MV-4-11 (cell line): ENCODE results near the gene KCNIP4.
"Not testable (repeated sequence)": the region's sequence is repeated elsewhere in the genome, so short reads cannot be mapped to it uniquely, and the experiment has no call there.

Experiments
- DNase-seq: peaks from one replicate; lab custom pipeline; 2025; lab: John Stamatoyannopoulos, UW

KCNIP4 gene

GRCh38 chr4:21366312-21366711, 582.3 kb downstream of the KCNIP4 start:
- DNase-seq = no peak

GRCh38 chr4:21363701-21364100, 584.9 kb downstream of the KCNIP4 start:
- no peak for DNase-seq

GRCh38 chr4:21352354-21352753, 596.2 kb downstream of the KCNIP4 start:
- DNase-seq = not testable (repeated sequence)

- DNase-seq = no peak
Measured at GRCh38 chr4:21347142-21347541, 601.4 kb downstream of the KCNIP4 start.

GRCh38 chr4:21327976-21328700, 620.4 kb downstream of the KCNIP4 start:
- DNase-seq = no peak

GRCh38 chr4:21320034-21320433, 628.5 kb downstream of the KCNIP4 start:
- no peak for DNase-seq

GRCh38 chr4:21307709-21308108, 640.9 kb downstream of the KCNIP4 start:
- no peak for DNase-seq

- no peak for DNase-seq
Measured at GRCh38 chr4:21304540-21304887, 644.1 kb downstream of the KCNIP4 start.

GRCh38 chr4:21290562-21290961, 658.0 kb downstream of the KCNIP4 start:
- no peak for DNase-seq

- no peak for DNase-seq
Measured at GRCh38 chr4:21276046-21276445, 672.5 kb downstream of the KCNIP4 start.

- DNase-seq = no peak
Measured at GRCh38 chr4:21271439-21272052, 677.0 kb downstream of the KCNIP4 start.

- no peak for DNase-seq
Measured at GRCh38 chr4:21248331-21248730, 700.2 kb downstream of the KCNIP4 start.

- no peak for DNase-seq
Measured at GRCh38 chr4:21242163-21242562, 706.4 kb downstream of the KCNIP4 start.

- DNase-seq = no peak
Measured at GRCh38 chr4:21226637-21227538, 721.7 kb downstream of the KCNIP4 start.

- DNase-seq = no peak
Measured at GRCh38 chr4:21211846-21212245, 736.7 kb downstream of the KCNIP4 start.

GRCh38 chr4:21209860-21210259, 738.7 kb downstream of the KCNIP4 start:
- DNase-seq = no peak

GRCh38 chr4:21205821-21206531, 742.6 kb downstream of the KCNIP4 start:
- no peak for DNase-seq

GRCh38 chr4:21203416-21203815, 745.2 kb downstream of the KCNIP4 start:
- no peak for DNase-seq

GRCh38 chr4:21202959-21203358, 745.6 kb downstream of the KCNIP4 start:
- DNase-seq = no peak

GRCh38 chr4:21198683-21199082, 749.9 kb downstream of the KCNIP4 start:
- no peak for DNase-seq

GRCh38 chr4:21195682-21196081, 752.9 kb downstream of the KCNIP4 start:
- no peak for DNase-seq

GRCh38 chr4:21192367-21192766, 756.2 kb downstream of the KCNIP4 start:
- no peak for DNase-seq
